Small intestine (tissue), 7 donors: Measurements from ENCODE around the gene KCNK1. TPM values are rescaled to one million over a fixed set of nuclear protein-coding genes. Genes with fewer than 3 reads are reported as not detected.

Experiments
- DNase-seq, 2 donors: peaks; one replicate each; pipeline versions ENCODE4 v3.0.0 to v3.0.0-alpha.2; 2013
- FAIRE-seq: peaks from 2 replicates; lab custom pipeline; 2012; peaks lifted over from hg19 to GRCh38; lab: Jason Lieb, UNC
- H3K27ac ChIP-seq, 3 donors: one replicate each; pipeline ENCODE4 v1.5.1; 2013; ENCODE audit warnings: low read length in 2 of 3, mild to moderate bottlenecking in 2 of 3, control low read depth in 1 of 3, inconsistent platforms in 1 of 3, low read depth in 1 of 3, moderate library complexity in 1 of 3
- H3K27me3 ChIP-seq, 3 donors: one replicate each; pipeline ENCODE4 v1.6.1; 2013; ENCODE audit warnings: low read length in 3 of 3, inconsistent platforms in 1 of 3; ENCODE audit not compliant: control insufficient read depth in 3 of 3, insufficient read depth in 3 of 3
- H3K36me3 ChIP-seq, 3 donors: one replicate each; pipeline ENCODE4 v1.6.1; 2013; ENCODE audit warnings: low read length in 3 of 3, inconsistent platforms in 1 of 3, low read depth in 1 of 3, mild to moderate bottlenecking in 1 of 3, moderate library complexity in 1 of 3; ENCODE audit not compliant: control insufficient read depth in 3 of 3, insufficient read depth in 2 of 3
- H3K4me1 ChIP-seq, 3 donors: one replicate each; pipeline ENCODE4 v1.6.1; 2013; ENCODE audit warnings: low read length in 2 of 3, inconsistent platforms in 1 of 3, low read depth in 1 of 3, mild to moderate bottlenecking in 1 of 3, moderate library complexity in 1 of 3; ENCODE audit not compliant: control insufficient read depth in 3 of 3, insufficient read depth in 2 of 3
- H3K4me3 ChIP-seq, 3 donors: one replicate each; pipeline ENCODE4 v1.5.1; 2013; ENCODE audit warnings: low read length in 3 of 3, control low read depth in 1 of 3, inconsistent platforms in 1 of 3, low read depth in 1 of 3, mild to moderate bottlenecking in 1 of 3, moderate library complexity in 1 of 3
- H3K9me3 ChIP-seq, 2 donors: one replicate each; pipeline ENCODE4 v1.6.1; 2013; ENCODE audit warnings: low read depth in 1 of 2, low read length in 1 of 2; ENCODE audit not compliant: control insufficient read depth in 2 of 2, insufficient read depth in 1 of 2
- WGBS, 3 donors: extraction: QIAGEN DNeasy Blood & Tissue Kit; methylation state at CpG; one replicate each; pipeline ENCODE4 v1.1.7; 2013; 5-methylcytosine and 5-hydroxymethylcytosine counted together
- polyA plus RNA-seq, 4 donors: library from polyadenylated mRNA; stranded (reverse) in 3 of 4; unstranded in 1 of 4; fragments of 200-250 nt in 3 of 4; fragments of 120-200 nt in 1 of 4; gene quantifications; one replicate each; pipeline versions ENCODE4 v1.2.1 to v1.2.3, GENCODE V29; 2013
- donor health status: healthy with polysubstance abuse.
- donor health status: control.
- donor health status: control.
- donor health status: Bipolar disorder and iron deficiency.
- donor health status: healthy.

Gene KCNK1
- polyA plus RNA-seq, 4 donors = 6.6 to 40.3 (median 23.7) TPM

DNA sequence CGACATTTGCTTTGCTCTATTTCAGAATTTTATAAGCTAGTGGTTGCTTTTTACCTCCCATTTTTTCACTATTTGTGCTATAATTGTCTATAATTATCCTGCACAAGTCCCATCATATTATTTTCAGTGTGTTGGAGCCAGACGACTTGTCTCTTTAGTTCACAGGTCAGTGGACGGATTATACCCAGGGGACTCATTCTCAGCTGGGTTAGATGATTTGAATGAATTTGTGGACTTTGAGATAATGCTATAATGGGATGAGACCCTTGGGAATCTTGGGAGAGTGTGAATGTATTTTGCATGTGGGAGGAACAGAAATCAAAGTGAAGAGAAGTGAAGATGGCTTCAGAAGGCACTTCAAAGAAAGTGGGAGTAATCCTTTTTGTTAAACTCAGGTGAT, 31.5 kb upstream of the KCNK1 start:
- H3K27me3 ChIP-seq = peaks cover 0 to 2% (median 0%) of the 10 kb centered on the region in 3 donors
- WGBS, 3 donors = 77 to 82% (median 79%) methylated on average over 3 of the region's 3 CpGs
- FAIRE-seq (no peak), DNase-seq (no peak)
- H3K4me1 ChIP-seq = no peaks in the 10 kb centered on the region
- H3K36me3 ChIP-seq = no peaks in the 10 kb centered on the region
- H3K9me3 ChIP-seq = peaks cover 0 to 16% of the 10 kb centered on the region in 2 donors
- H3K4me3 ChIP-seq = no peak overlapping the region
- H3K27ac ChIP-seq = no peak overlapping the region

- no peaks in the 10 kb centered on the region for H3K27me3 ChIP-seq
- H3K9me3 ChIP-seq = peaks cover 0 to 16% of the 10 kb centered on the region in 2 donors
- no peak overlapping the region for H3K4me3 ChIP-seq
- DNase-seq (no peak), FAIRE-seq (no peak)
- no peak overlapping the region for H3K27ac ChIP-seq
- H3K4me1 ChIP-seq = no peaks in the 10 kb centered on the region
- 85 to 89% (median 86%) methylated on average over 4 of the region's 4 CpGs for WGBS, 3 donors
- H3K36me3 ChIP-seq = no peaks in the 10 kb centered on the region
Observed at GRCh38 chr1:233584376-233584775, 29.5 kb upstream of the KCNK1 start.

DNA sequence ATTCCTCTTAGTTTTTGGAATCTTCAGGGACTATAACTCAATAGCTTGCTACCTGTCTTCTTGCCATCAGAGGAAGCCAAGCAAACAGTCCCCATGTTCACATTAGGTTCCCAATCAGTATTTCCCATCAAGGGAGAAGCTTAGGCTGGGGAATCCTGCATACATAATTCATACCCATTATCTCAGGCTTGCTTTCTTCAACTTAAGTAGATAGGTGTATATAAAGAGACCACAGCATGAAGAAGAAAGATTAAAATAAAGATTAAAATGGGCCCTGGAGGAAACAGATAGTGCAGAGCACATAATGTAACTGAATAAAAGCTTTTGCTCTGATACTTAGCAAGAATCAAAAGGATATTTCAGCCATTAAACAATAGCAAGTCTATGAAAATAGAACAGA, 29.0 kb upstream of the KCNK1 start:
- no peak overlapping the region for H3K27ac ChIP-seq
- H3K9me3 ChIP-seq = peaks cover 0 to 16% of the 10 kb centered on the region in 2 donors
- FAIRE-seq (no peak), DNase-seq (no peak)
- H3K4me3 ChIP-seq = no peak overlapping the region
- no peaks in the 10 kb centered on the region for H3K27me3 ChIP-seq
- H3K4me1 ChIP-seq = no peaks in the 10 kb centered on the region
- H3K36me3 ChIP-seq = no peaks in the 10 kb centered on the region

- FAIRE-seq (no peak), DNase-seq (no peak)
- WGBS, 3 donors = 83 to 88% (median 87%) methylated on average over 2 of the region's 2 CpGs
Observed at GRCh38 chr1:233586301-233586700, 27.6 kb upstream of the KCNK1 start.

GRCh38 chr1:233587196-233587595, 26.7 kb upstream of the KCNK1 start:
- FAIRE-seq = no peak
- peaks cover 0 to 12% of the 10 kb centered on the region in 2 donors for H3K9me3 ChIP-seq
- no peak for DNase-seq
- no peaks in the 10 kb centered on the region for H3K4me1 ChIP-seq
- no peaks in the 10 kb centered on the region for H3K27me3 ChIP-seq
- H3K27ac ChIP-seq = no peak overlapping the region
- H3K36me3 ChIP-seq = no peaks in the 10 kb centered on the region
- 86 to 93% (median 87%) methylated on average over 4 of the region's 4 CpGs for WGBS, 3 donors
- no peak overlapping the region for H3K4me3 ChIP-seq

More at GRCh38 chr1:233586301-233586700, 27.6 kb upstream of the KCNK1 start:
- Histone ChIP-seq H3K27ac (no peak overlapping the region), H3K4me1 (no peaks in the 10 kb centered on the region), H3K36me3 (no peaks in the 10 kb centered on the region), H3K27me3 (no peaks in the 10 kb centered on the region), H3K4me3 (no peak overlapping the region), H3K9me3 (peaks cover 0 to 16% of the 10 kb centered on the region in 2 donors)

DNA sequence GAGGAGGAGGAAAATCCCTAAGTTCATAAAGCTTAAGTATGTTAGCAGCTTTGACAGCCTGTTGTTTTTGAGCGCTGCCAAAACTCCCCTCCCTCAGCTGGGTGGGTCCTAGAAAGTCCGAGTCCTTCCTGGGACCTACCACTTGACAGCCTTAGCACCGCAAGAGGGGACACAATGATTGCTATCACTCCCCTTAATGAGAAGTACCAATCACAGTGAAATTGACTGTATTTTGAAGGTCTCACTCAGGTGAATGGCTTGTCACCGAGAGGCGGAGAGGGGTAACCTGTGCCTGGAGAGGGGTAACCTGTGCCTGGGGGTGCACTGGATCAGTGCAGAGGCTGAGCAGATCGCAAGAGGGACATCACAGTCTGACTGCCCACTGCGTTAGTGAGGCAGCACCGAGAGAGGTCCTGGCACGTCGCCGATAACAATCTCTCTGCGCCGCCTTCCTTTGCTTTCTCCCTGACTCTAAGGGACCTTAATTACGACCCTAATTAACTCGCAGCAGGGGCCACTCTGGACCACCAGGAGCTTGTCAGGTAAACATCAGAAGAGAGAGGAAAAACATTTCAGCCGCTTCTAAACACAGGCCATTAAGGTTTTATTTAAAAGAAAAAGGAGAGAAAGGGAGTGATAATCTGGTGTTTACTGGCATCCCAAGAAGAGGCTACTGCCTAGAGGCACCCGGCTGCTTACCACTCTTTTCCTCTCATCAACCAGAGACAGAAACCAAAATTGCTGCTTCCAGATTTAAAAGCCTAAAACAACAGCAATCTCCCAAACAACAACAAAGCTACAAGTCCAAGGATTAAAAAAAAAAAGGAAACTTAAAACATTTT, 25.7 kb upstream of the KCNK1 start:
- peaks cover 0 to 12% of the 10 kb centered on the region in 2 donors for H3K9me3 ChIP-seq
- WGBS, 3 donors = 19 to 52% (median 49%) methylated on average over 17 of the region's 17 CpGs

GRCh38 chr1:233597489-233597901, 16.4 kb upstream of the KCNK1 start:
- DNase-seq (no peak), FAIRE-seq (no peak)
- H3K27me3 ChIP-seq = no peaks in the 10 kb centered on the region
- no peaks in the 10 kb centered on the region for H3K36me3 ChIP-seq
- H3K27ac ChIP-seq = no peak overlapping the region
- H3K4me1 ChIP-seq = no peaks in the 10 kb centered on the region
- H3K9me3 ChIP-seq = no peaks in the 10 kb centered on the region
- WGBS, 3 donors = 33 to 35% (median 35%) methylated on average over 2 of the region's 2 CpGs
- H3K4me3 ChIP-seq = no peak overlapping the region

More for the DNA sequence above, 25.7 kb upstream of the KCNK1 start:
- H3K27me3 ChIP-seq = no peaks in the 10 kb centered on the region
- no peaks in the 10 kb centered on the region for H3K36me3 ChIP-seq
- DNase-seq (no peak), FAIRE-seq (no peak)
- no peaks in the 10 kb centered on the region for H3K4me1 ChIP-seq
- no peak overlapping the region for H3K4me3 ChIP-seq
- H3K27ac ChIP-seq = no peak overlapping the region

- no peaks in the 10 kb centered on the region for H3K36me3 ChIP-seq
- H3K9me3 ChIP-seq = no peaks in the 10 kb centered on the region
- no peak for DNase-seq
- H3K4me1 ChIP-seq = no peaks in the 10 kb centered on the region
- no peaks in the 10 kb centered on the region for H3K27me3 ChIP-seq
- FAIRE-seq = no peak
- WGBS, 3 donors = 42 to 67% (median 59%) methylated on average over 8 of the region's 8 CpGs
- H3K27ac ChIP-seq = no peak overlapping the region
- no peak overlapping the region for H3K4me3 ChIP-seq
Observed at GRCh38 chr1:233598891-233599541, 14.9 kb upstream of the KCNK1 start.
